HepG2 (cell line): ENCODE measurements around the gene THADA. TPM values are rescaled to one million over a fixed set of nuclear protein-coding genes. Genes with fewer than 3 reads are reported as not detected.

Experiments
- CREB1 ChIP-seq, 2 experiments: fragments of 450-650 bp in 1 of 2; IDR thresholded peaks; 2 replicates each; pipeline ENCODE4 v1.6.1; 2016 to 2017; ENCODE audit warnings: control low read depth in 1 of 2, mild to moderate bottlenecking in 1 of 2, missing compliant biosample characterization in 1 of 2, missing genetic modification characterization in 1 of 2
- CSRNP1 ChIP-seq: sonication (generic); formaldehyde crosslinking; IDR thresholded peaks from 2 replicates; pipeline ENCODE4 v1.8.1; 2023; ENCODE audit warnings: mild to moderate bottlenecking, missing genetic modification reagents
- DMAP1 ChIP-seq: IDR thresholded peaks from 2 replicates; pipeline ENCODE4 v1.6.1; 2016
- HMGA1 ChIP-seq: sonication (generic); formaldehyde crosslinking; conservative IDR thresholded peaks from 2 replicates; pipeline ENCODE4 v1.4.0; 2020; ENCODE audit warnings: missing genetic modification reagents
- HNRNPUL1 ChIP-seq: fragments of 200-400 bp; formaldehyde crosslinking; IDR thresholded peaks from 2 replicates; pipeline ENCODE4 v1.6.1; 2017; ENCODE audit warnings: low read depth, mild to moderate bottlenecking, low read length, moderate library complexity
- MED1 ChIP-seq: sonication (generic); formaldehyde crosslinking; IDR thresholded peaks from 2 replicates; pipeline ENCODE4 v1.4.0; 2020; ENCODE audit warnings: missing genetic modification reagents
- SNAPC2 ChIP-seq: sonication (generic); formaldehyde crosslinking; IDR thresholded peaks from 2 replicates; pipeline ENCODE4 v1.8.1; 2022; ENCODE audit warnings: mild to moderate bottlenecking, missing genetic modification reagents
- SP140L ChIP-seq: sonication (generic); formaldehyde crosslinking; IDR thresholded peaks from 2 replicates; pipeline ENCODE4 v1.4.0; 2020; ENCODE audit warnings: missing genetic modification reagents, borderline replicate concordance
- TARDBP ChIP-seq: sonication (generic); formaldehyde crosslinking; IDR thresholded peaks from 2 replicates; pipeline ENCODE4 v1.8.0; 2022; ENCODE audit warnings: mild to moderate bottlenecking, missing genetic modification reagents
- TERF1 ChIP-seq: sonication (generic); formaldehyde crosslinking; IDR thresholded peaks from 2 replicates; pipeline ENCODE4 v1.8.0; 2022; ENCODE audit warnings: mild to moderate bottlenecking, missing genetic modification reagents, moderate library complexity
- TFDP2 ChIP-seq: sonication (generic); formaldehyde crosslinking; IDR thresholded peaks from 2 replicates; pipeline ENCODE4 v1.4.0; 2020; ENCODE audit warnings: missing genetic modification reagents
- THRA ChIP-seq: sonication (generic); formaldehyde crosslinking; IDR thresholded peaks from 2 replicates; pipeline ENCODE4 v1.4.0; 2020; ENCODE audit warnings: missing genetic modification reagents, borderline replicate concordance
- ZBTB7B ChIP-seq: sonication (generic); formaldehyde crosslinking; IDR thresholded peaks from 2 replicates; pipeline ENCODE4 v1.4.0; 2020; ENCODE audit warnings: missing genetic modification reagents
- ZGPAT ChIP-seq: IDR thresholded peaks from 2 replicates; pipeline ENCODE4 v1.6.1; 2016; ENCODE audit warnings: mild to moderate bottlenecking
- ZNF687 ChIP-seq: sonication (generic); formaldehyde crosslinking; IDR thresholded peaks from 2 replicates; pipeline ENCODE4 v1.5.1; 2020; ENCODE audit warnings: mild to moderate bottlenecking, missing genetic modification reagents, moderate library complexity
- ZNF878 ChIP-seq: sonication (generic); formaldehyde crosslinking; IDR thresholded peaks from 2 replicates; pipeline ENCODE4 v1.8.1; 2023; ENCODE audit warnings: mild to moderate bottlenecking, missing genetic modification reagents, moderate library complexity
- ZSCAN22 ChIP-seq: sonication (generic); formaldehyde crosslinking; IDR thresholded peaks from 2 replicates; pipeline ENCODE4 v1.4.0; 2020; ENCODE audit warnings: mild to moderate bottlenecking, missing genetic modification reagents
- polyA plus RNA-seq, 8 experiments: library from polyadenylated mRNA; depleted of rRNA in 3 of 8; stranded (reverse) in 7 of 8; unstranded in 1 of 8; fragments of >200 nt; fragmentation: Illumina TruSeq in 4 of 8; extraction: Trizol in 4 of 8; gene quantifications; 2 replicates each; pipeline versions ENCODE4 v1.2.1 to v1.2.3, GENCODE V29; 2011 to 2016; ENCODE audit warnings: low read depth in 4 of 8, missing spikeins in 1 of 8, mixed read lengths in 1 of 8; ENCODE audit not compliant: insufficient read depth in 1 of 8
- total RNA-seq, 5 experiments: library from RNA; depleted of rRNA; stranded (reverse); fragments of >200 nt; fragmentation: Illumina TruSeq; extraction: Trizol; gene quantifications; 2 replicates each; pipeline ENCODE4 v1.2.3, GENCODE V29; 2016; ENCODE audit warnings: low read depth in 1 of 5

Gene THADA
- total and polyA plus RNA-seq, 2 of the 13 experiments (the other 11 are each of a cell fraction or from before 2014, with no cell fraction given): 12.7 to 21.7 TPM

- TF ChIP-seq THRA (CRISPR knock-in tag) (peak; percentile 86), CREB1 (IDR thresholded peaks at IDR 0.05) (no peak), CREB1 (CRISPR knock-in tag; IDR thresholded peaks at IDR 0.05) (peak; percentile 64), MED1 (peak; percentile 90), ZNF878 (CRISPR knock-in tag) (peak; percentile 82), HNRNPUL1 (no peak), ZNF687 (CRISPR knock-in tag) (peak; percentile 47; the same call in 1 of the 2 replicates), ZBTB7B (CRISPR knock-in tag) (0 out of 2 replicates have a peak, but pooled peaks have one; percentile 31), SP140L (peak; percentile 89), ZGPAT (CRISPR knock-in tag) (peak; percentile 92), TFDP2 (CRISPR knock-in tag) (peak; percentile 59), TERF1 (CRISPR knock-in tag) (no peak), HMGA1 (CRISPR knock-in tag) (no peak), CSRNP1 (CRISPR knock-in tag) (no peak), DMAP1 (CRISPR knock-in tag) (0 out of 2 replicates have a peak, but pooled peaks have one; percentile 36), ZSCAN22 (0 out of 2 replicates have a peak, but pooled peaks have one; percentile 69), TARDBP (CRISPR knock-in tag) (peak; percentile 91), SNAPC2 (CRISPR knock-in tag) (peak; percentile 55; the same call in 1 of the 2 replicates)
Measured at GRCh38 chr2:43389581-43390466, 206.0 kb downstream of the THADA start (continued).
